OCI-LY3 (cell line): ENCODE measurements around the gene UBE2S.

Experiments used
- H2AFZ ChIP-seq: fragments of 200-600, 300-600 bp; shearing (Covaris generic); 2 replicates; pipeline ENCODE4 v1.6.0; 2014; ENCODE audit warnings: antibody characterized with exemption, low read depth, low read length
- H3K27ac ChIP-seq: fragments of 200-600, 300-600 bp; sonication (generic); 2 replicates; pipeline ENCODE4 v1.5.1; 2014; ENCODE audit warnings: mild to moderate bottlenecking, low read length, moderate library complexity, mixed read lengths
- H3K27me3 ChIP-seq: fragments of 200-600, 300-600 bp; sonication (generic); 2 replicates; pipeline ENCODE4 v1.6.1; 2014; ENCODE audit warnings: low read depth, low read length, mixed read lengths
- H3K36me3 ChIP-seq: fragments of 200-600, 300-600 bp; sonication (generic); replicated peaks from 2 replicates; pipeline ENCODE3; 2014; ENCODE audit warnings: low read depth, low read length, mixed read lengths
- H3K4me1 ChIP-seq: fragments of 300-600, 200-600 bp; sonication (generic); 2 replicates; pipeline ENCODE4 v1.6.1; 2014; ENCODE audit warnings: low read length, mixed read lengths
- H3K4me2 ChIP-seq: fragments of 200-600, 300-600 bp; sonication (generic); 2 replicates; pipeline ENCODE4 v1.6.1; 2014; ENCODE audit warnings: low read length, mixed read lengths
- H3K4me3 ChIP-seq: fragments of 300-600, 200-600 bp; sonication (generic); 2 replicates; pipeline ENCODE4 v1.5.1; 2014; ENCODE audit warnings: antibody characterized with exemption, mild to moderate bottlenecking, low read length, moderate library complexity
- H3K79me2 ChIP-seq: fragments of 300-600, 200-600 bp; shearing (Covaris generic); 2 replicates; pipeline ENCODE4 v1.6.1; 2014; ENCODE audit warnings: mild to moderate bottlenecking, low read length, mixed read lengths
- H3K9ac ChIP-seq: fragments of 300-600, 200-600 bp; shearing (Covaris generic); 2 replicates; pipeline ENCODE4 v1.6.0; 2014; ENCODE audit warnings: mild to moderate bottlenecking, low read length, moderate library complexity
- H3K9me3 ChIP-seq: fragments of 200-600, 300-600 bp; shearing (Covaris generic); 2 replicates; pipeline ENCODE4 v1.6.1; 2014; ENCODE audit warnings: low read length, mixed read lengths; ENCODE audit not compliant: insufficient read depth
- H4K20me1 ChIP-seq: fragments of 200-600, 300-600 bp; sonication (generic); 2 replicates; pipeline ENCODE4 v1.6.1; 2016; ENCODE audit warnings: low read length, mixed read lengths; ENCODE audit not compliant: insufficient read depth
- EZH2phosphoT487 ChIP-seq: fragments of 200-600 bp; shearing (Covaris generic); IDR thresholded peaks from 2 replicates; pipeline ENCODE4 v1.6.1; 2018; ENCODE audit warnings: antibody characterized with exemption, mixed run types, low read depth
- TF ChIP-seq, protein P1 (sequence below): fragments of 200-600, 300-600 bp; sonication (generic); IDR thresholded peaks from 2 replicates; pipeline ENCODE4 v1.5.1; 2014; ENCODE audit warnings: antibody characterized with exemption, low read length, low read depth

UBE2S gene

DNA sequence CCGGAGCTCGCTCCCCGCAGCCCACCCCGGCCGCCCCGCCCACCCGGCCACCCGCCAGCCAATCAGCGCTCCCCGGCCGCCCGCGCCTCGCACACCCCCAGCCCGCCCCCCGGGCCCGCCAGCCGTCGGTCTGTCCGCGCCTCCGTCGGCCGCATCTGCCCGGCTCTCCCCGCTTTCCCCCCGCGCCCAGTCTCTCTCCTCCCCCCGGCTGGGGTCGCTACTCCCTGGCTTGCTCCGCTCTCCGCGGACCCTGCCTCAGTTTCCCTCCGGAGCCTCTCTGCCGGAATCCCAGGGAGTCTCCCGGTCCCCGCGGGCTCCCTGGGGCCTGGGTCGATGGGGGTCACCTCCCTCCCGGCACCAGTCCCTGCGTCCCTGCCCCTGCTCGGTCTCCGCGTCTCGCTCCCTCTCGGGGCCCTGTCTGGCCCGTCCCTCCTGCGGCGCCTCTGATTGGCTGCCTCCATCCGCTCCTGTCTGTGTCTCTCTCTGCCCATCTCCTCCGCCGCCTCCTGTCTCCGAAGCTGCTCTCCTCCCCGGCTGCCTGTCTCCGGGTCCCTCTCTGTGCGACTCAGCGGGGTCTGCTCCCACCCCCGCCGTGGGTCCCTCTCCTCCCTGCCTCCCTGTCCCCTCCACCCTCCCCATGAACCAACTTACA, 37.8 kb downstream of the UBE2S start:
- Histone ChIP-seq H3K9me3 (no peaks in the 10 kb centered on the region), H2AFZ (no peak overlapping the region), H4K20me1 (no peaks in the 10 kb centered on the region), H3K4me2 (no peak overlapping the region), H3K4me3 (no peak overlapping the region), H3K36me3 (no peaks in the 10 kb centered on the region), H3K27me3 (peaks cover 21% of the 10 kb centered on the region), H3K27ac (no peak overlapping the region), H3K79me2 (no peaks in the 10 kb centered on the region), H3K9ac (no peak overlapping the region), H3K4me1 (peaks cover 6% of the 10 kb centered on the region; the same call in 1 of the 2 replicates)
- TF ChIP-seq EZH2phosphoT487: no peak
- TF ChIP-seq, protein P1, sequence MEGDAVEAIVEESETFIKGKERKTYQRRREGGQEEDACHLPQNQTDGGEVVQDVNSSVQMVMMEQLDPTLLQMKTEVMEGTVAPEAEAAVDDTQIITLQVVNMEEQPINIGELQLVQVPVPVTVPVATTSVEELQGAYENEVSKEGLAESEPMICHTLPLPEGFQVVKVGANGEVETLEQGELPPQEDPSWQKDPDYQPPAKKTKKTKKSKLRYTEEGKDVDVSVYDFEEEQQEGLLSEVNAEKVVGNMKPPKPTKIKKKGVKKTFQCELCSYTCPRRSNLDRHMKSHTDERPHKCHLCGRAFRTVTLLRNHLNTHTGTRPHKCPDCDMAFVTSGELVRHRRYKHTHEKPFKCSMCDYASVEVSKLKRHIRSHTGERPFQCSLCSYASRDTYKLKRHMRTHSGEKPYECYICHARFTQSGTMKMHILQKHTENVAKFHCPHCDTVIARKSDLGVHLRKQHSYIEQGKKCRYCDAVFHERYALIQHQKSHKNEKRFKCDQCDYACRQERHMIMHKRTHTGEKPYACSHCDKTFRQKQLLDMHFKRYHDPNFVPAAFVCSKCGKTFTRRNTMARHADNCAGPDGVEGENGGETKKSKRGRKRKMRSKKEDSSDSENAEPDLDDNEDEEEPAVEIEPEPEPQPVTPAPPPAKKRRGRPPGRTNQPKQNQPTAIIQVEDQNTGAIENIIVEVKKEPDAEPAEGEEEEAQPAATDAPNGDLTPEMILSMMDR: no peak

DNA sequence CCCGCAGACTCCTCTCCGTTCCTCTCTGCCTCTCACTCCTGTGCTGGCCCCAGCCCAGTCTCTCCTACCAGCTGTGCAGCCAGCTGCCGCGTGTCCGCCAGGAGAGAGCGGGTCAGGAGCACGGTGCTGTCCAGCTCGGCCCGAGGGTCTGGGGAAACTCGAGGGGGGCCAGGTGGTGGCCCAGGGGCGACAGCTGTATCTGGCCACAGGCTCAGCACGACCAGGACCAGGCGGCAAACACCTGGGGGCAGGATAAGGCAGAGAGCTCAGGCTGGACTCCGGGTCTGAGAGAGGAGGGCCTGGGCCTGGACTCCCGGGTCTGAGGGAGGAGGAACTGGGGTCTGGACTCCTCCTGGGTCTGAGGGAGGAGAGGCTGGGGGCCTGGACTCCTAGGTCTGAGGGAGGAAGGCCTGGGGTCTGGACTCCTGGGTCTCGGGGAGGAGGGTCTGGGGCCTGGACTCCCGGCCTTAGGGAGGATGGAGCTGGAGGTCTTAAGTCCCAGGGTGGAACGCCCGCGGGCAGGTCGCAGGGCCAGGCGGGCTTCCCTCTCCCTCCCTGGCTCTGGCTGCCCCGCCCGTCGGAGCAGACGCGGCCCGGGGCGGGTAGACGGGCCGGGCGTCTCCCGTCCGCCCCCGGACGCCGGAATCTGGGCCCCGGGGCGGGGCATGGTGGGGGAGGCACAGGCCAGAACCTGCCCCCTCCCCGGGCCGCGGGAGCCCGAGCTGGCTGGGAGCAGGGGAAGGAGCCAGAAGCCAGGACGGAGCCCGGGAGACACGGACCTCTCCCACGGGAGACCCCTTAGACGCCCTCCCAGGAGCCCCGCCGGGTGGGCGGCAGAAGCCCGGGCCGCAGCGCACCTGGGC, 38.7 kb downstream of the UBE2S start:
- H2AFZ ChIP-seq: no peak overlapping the region
- H3K36me3 ChIP-seq: no peaks in the 10 kb centered on the region
- H3K9ac ChIP-seq: no peak overlapping the region
- H3K79me2 ChIP-seq: no peaks in the 10 kb centered on the region
- TF ChIP-seq, protein P1: no peak
- no peak for TF ChIP-seq EZH2phosphoT487
- no peaks in the 10 kb centered on the region for H4K20me1 ChIP-seq
- H3K27ac ChIP-seq: no peak overlapping the region
- H3K27me3 ChIP-seq: peaks cover 18% of the 10 kb centered on the region
- H3K4me1 ChIP-seq: peaks cover 6% of the 10 kb centered on the region; the same call in 1 of the 2 replicates
- H3K4me3 ChIP-seq: no peak overlapping the region
- no peak overlapping the region for H3K4me2 ChIP-seq
- no peaks in the 10 kb centered on the region for H3K9me3 ChIP-seq

DNA sequence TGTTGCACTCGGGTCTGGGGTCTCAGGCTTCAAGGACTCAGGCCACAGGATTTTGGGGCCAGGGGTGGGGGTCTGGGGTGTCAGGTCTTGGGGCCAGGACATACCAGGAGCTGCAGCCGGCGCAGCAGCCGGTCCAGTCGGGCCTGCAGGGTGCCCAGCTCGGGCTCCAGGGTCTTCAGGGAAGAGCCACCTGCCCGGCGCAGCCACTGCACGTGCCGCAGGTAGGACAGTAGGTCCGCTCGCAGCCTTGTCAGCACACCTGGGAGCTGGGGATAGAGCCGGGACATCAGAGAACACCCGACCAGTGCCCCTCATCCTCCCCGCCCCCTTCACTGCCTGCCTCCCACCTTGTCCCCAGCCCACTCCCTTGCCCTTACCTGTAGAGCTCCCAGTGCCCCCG, 39.5 kb downstream of the UBE2S start:
- Histone ChIP-seq H3K79me2 (no peaks in the 10 kb centered on the region), H2AFZ (no peak overlapping the region), H3K9me3 (no peaks in the 10 kb centered on the region), H3K4me3 (no peak overlapping the region), H3K36me3 (no peaks in the 10 kb centered on the region), H3K4me2 (no peak overlapping the region), H3K27me3 (peaks cover 12% of the 10 kb centered on the region; the same call in 1 of the 2 replicates), H3K4me1 (0 out of 2 replicates have a peak, but pooled peaks cover 2% of the 10 kb centered on the region), H4K20me1 (no peaks in the 10 kb centered on the region), H3K27ac (no peak overlapping the region), H3K9ac (no peak overlapping the region)
- TF ChIP-seq, protein P1: no peak
- no peak for TF ChIP-seq EZH2phosphoT487

DNA sequence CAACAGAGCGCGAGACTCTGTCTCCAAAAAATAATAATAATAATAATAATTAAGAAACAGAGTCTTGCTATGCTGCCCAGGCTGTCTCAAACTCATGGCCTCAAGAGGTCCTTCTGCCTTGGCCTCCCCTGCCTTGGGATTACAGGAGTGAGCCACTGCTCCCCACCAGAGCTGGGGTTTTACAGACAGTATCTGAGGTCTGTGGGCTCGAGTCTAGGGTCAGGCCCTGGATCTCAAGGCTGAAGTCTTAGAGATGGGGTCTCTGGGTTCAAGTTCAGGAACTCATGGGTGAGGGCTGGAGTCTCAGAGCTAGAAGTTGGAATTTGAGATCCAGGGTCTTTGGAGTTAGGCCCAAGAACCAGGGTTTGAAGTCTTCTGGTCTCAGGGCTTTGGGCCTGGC, 40.8 kb downstream of the UBE2S start:
- Histone ChIP-seq H3K9ac (no peak overlapping the region), H3K36me3 (no peaks in the 10 kb centered on the region), H2AFZ (no peak overlapping the region), H3K27me3 (peaks cover 7% of the 10 kb centered on the region; the same call in 1 of the 2 replicates), H3K4me1 (no peaks in the 10 kb centered on the region), H3K79me2 (no peaks in the 10 kb centered on the region), H3K4me2 (no peak overlapping the region), H3K27ac (no peak overlapping the region), H3K4me3 (no peak overlapping the region), H3K9me3 (no peaks in the 10 kb centered on the region), H4K20me1 (no peaks in the 10 kb centered on the region)
- TF ChIP-seq EZH2phosphoT487: no peak
- TF ChIP-seq, protein P1: no peak
